HepG2 (cell line): ENCODE data around the gene ZNF697. TPM values are rescaled to one million over a fixed set of nuclear protein-coding genes. Genes with fewer than 3 reads are reported as not detected.

Experiments used
- CBFB ChIP-seq: sonication (generic); formaldehyde crosslinking; IDR thresholded peaks from 2 replicates; pipeline ENCODE4 v1.4.0; 2020; ENCODE audit warnings: missing genetic modification reagents
- FLYWCH1 ChIP-seq: sonication (generic); formaldehyde crosslinking; IDR thresholded peaks from 2 replicates; pipeline ENCODE4 v1.8.1; 2023; ENCODE audit warnings: mild to moderate bottlenecking, missing genetic modification reagents
- GABPA ChIP-seq, 2 experiments: IDR thresholded peaks; 2 replicates each; pipeline ENCODE4 v1.6.1; 2011 to 2016; ENCODE audit warnings: low read depth in 2 of 2, low read length in 1 of 2, missing biosample characterization in 1 of 2, missing genetic modification characterization in 1 of 2
- MIER2 ChIP-seq: IDR thresholded peaks from 2 replicates; pipeline ENCODE4 v1.6.1; 2016; ENCODE audit warnings: missing biosample characterization, missing genetic modification reagents
- NCOA5 ChIP-seq: sonication (generic); formaldehyde crosslinking; IDR thresholded peaks from 2 replicates; pipeline ENCODE4 v1.4.0; 2020; ENCODE audit warnings: missing genetic modification reagents
- RNF2 ChIP-seq: fragments of 450-650 bp; conservative IDR thresholded peaks from 2 replicates; pipeline ENCODE4 v1.6.1; 2016; ENCODE audit warnings: low read depth
- SAFB2 ChIP-seq: sonication (generic); formaldehyde crosslinking; IDR thresholded peaks from 2 replicates; pipeline ENCODE4 v1.5.1; 2020; ENCODE audit warnings: missing genetic modification reagents, low read depth, mild to moderate bottlenecking, borderline replicate concordance
- SIN3A ChIP-seq: IDR thresholded peaks from 2 replicates; pipeline ENCODE4 v1.6.1; 2011; ENCODE audit warnings: low read depth, mild to moderate bottlenecking, control low read depth, low read length, borderline replicate concordance
- SP1 ChIP-seq, 2 experiments: fragments of 450-650 bp in 1 of 2; sonication (generic) in 1 of 2; formaldehyde crosslinking in 1 of 2; IDR thresholded peaks; 2 replicates each; pipeline versions ENCODE4 v1.4.0 to v1.6.1; 2016 to 2020; ENCODE audit warnings: missing genetic modification reagents in 1 of 2
- SP140L ChIP-seq: sonication (generic); formaldehyde crosslinking; IDR thresholded peaks from 2 replicates; pipeline ENCODE4 v1.4.0; 2020; ENCODE audit warnings: missing genetic modification reagents, borderline replicate concordance
- SP5 ChIP-seq: IDR thresholded peaks from 2 replicates; pipeline ENCODE4 v1.6.1; 2016; ENCODE audit warnings: low read depth, borderline replicate concordance
- SRSF1 ChIP-seq: fragments of 200-400 bp; formaldehyde crosslinking; optimal IDR thresholded peaks from 2 replicates; pipeline ENCODE3; 2017; ENCODE audit warnings: mild to moderate bottlenecking, low read depth, low read length, moderate library complexity
- TBP ChIP-seq: sonication (generic); formaldehyde crosslinking; IDR thresholded peaks from 2 replicates; pipeline ENCODE4 v1.5.0; 2020; ENCODE audit warnings: missing genetic modification reagents
- XRCC5 ChIP-seq: fragments of 200-400 bp; formaldehyde crosslinking; optimal IDR thresholded peaks from 2 replicates; pipeline ENCODE3; 2017; ENCODE audit warnings: mild to moderate bottlenecking, low read length
- ZNF230 ChIP-seq: sonication (generic); formaldehyde crosslinking; IDR thresholded peaks from 2 replicates; pipeline ENCODE4 v1.4.0; 2020; ENCODE audit warnings: mild to moderate bottlenecking, missing genetic modification reagents
- ZNF333 ChIP-seq: sonication (generic); formaldehyde crosslinking; IDR thresholded peaks from 2 replicates; pipeline ENCODE4 v1.4.0; 2020; ENCODE audit warnings: mild to moderate bottlenecking, missing genetic modification reagents, borderline replicate concordance
- ZNF337 ChIP-seq: sonication (generic); formaldehyde crosslinking; IDR thresholded peaks from 2 replicates; pipeline ENCODE4 v1.5.1; 2020; ENCODE audit warnings: missing genetic modification reagents, low read depth, mild to moderate bottlenecking, borderline replicate concordance
- ZNF451 ChIP-seq: sonication (generic); formaldehyde crosslinking; IDR thresholded peaks from 2 replicates; pipeline ENCODE4 v1.5.0; 2020; ENCODE audit warnings: mild to moderate bottlenecking, missing genetic modification reagents
- ZNF569 ChIP-seq: sonication (generic); formaldehyde crosslinking; IDR thresholded peaks from 2 replicates; pipeline ENCODE4 v1.5.0; 2020; ENCODE audit warnings: mild to moderate bottlenecking, missing genetic modification reagents, moderate library complexity, borderline replicate concordance
- ZNF792 ChIP-seq: IDR thresholded peaks from 2 replicates; pipeline ENCODE4 v1.6.1; 2016
- ZSCAN21 ChIP-seq: sonication (generic); formaldehyde crosslinking; IDR thresholded peaks from 2 replicates; pipeline ENCODE4 v1.8.0; 2022; ENCODE audit warnings: mild to moderate bottlenecking, missing genetic modification reagents, moderate library complexity, borderline replicate concordance
- polyA plus RNA-seq, 8 experiments: library from polyadenylated mRNA; depleted of rRNA in 3 of 8; stranded (reverse) in 7 of 8; unstranded in 1 of 8; fragments of >200 nt; fragmentation: Illumina TruSeq in 4 of 8; extraction: Trizol in 4 of 8; gene quantifications; 2 replicates each; pipeline versions ENCODE4 v1.2.1 to v1.2.3, GENCODE V29; 2011 to 2016; ENCODE audit warnings: low read depth in 4 of 8, missing spikeins in 1 of 8, mixed read lengths in 1 of 8; ENCODE audit not compliant: insufficient read depth in 1 of 8
- total RNA-seq, 5 experiments: library from RNA; depleted of rRNA; stranded (reverse); fragments of >200 nt; fragmentation: Illumina TruSeq; extraction: Trizol; gene quantifications; 2 replicates each; pipeline ENCODE4 v1.2.3, GENCODE V29; 2016; ENCODE audit warnings: low read depth in 1 of 5
- TF ChIP-seq, protein P1 (sequence below): sonication (generic); formaldehyde crosslinking; IDR thresholded peaks from 2 replicates; pipeline ENCODE4 v1.4.0; 2020; ENCODE audit warnings: mild to moderate bottlenecking, missing genetic modification reagents
- TF ChIP-seq, protein P2 (sequence below): sonication (generic); formaldehyde crosslinking; IDR thresholded peaks from 2 replicates; pipeline ENCODE4 v1.5.0; 2020; ENCODE audit warnings: mild to moderate bottlenecking, missing genetic modification reagents, borderline replicate concordance
- TF ChIP-seq, protein P3 (sequence below): sonication (generic); formaldehyde crosslinking; IDR thresholded peaks from 2 replicates; pipeline ENCODE4 v1.5.0; 2020; ENCODE audit warnings: missing genetic modification reagents

ZNF697 gene
- total and polyA plus RNA-seq, 2 of the 13 experiments (the other 11 are each of a cell fraction or from before 2014, with no cell fraction given): 2.3 to 7.1 TPM

DNA sequence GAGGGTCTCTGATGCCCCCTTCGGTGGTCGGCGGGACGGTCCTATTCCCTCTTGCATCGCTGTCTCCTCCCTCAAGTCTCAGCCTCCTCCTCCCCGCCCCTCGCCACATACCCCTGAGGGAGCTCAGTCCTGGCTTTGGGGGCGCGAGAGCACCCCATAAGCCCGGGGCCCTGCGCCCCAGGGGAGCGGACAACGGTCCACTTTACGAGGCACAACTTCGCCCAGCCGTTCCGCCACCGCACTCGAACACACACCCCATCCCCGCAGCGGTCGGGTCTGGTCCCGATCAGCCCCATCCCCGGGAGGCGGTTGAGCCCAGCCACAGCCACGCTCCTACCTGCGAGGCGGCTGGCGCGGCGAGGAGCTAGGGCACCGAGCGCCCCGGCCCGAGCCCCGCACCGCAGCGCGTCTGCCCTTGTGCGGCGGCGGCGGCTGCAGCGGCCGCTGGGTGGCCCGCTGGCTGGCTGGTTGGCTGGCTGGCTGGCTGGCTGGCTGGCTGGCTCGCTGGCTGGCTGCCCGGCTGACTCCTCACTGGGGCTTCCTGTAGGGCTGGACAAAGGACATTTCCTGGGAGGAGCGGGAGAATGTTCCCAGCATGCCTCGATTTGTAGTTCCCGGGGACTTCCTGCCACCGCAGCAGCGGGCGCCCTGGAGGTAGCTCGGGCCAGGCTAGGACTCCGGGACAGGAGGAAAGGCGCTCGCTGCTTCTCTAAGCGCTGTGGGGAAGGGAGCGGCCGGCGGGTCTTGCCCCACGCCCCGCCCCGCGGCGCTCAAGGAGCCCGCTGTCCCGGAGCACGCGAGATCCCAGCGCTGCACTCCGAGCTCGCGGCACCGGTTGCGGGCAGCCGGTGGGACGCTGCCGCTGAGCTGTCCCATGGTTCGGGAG, at the start of gene ZNF697 (continued):
- TF ChIP-seq, protein P1, sequence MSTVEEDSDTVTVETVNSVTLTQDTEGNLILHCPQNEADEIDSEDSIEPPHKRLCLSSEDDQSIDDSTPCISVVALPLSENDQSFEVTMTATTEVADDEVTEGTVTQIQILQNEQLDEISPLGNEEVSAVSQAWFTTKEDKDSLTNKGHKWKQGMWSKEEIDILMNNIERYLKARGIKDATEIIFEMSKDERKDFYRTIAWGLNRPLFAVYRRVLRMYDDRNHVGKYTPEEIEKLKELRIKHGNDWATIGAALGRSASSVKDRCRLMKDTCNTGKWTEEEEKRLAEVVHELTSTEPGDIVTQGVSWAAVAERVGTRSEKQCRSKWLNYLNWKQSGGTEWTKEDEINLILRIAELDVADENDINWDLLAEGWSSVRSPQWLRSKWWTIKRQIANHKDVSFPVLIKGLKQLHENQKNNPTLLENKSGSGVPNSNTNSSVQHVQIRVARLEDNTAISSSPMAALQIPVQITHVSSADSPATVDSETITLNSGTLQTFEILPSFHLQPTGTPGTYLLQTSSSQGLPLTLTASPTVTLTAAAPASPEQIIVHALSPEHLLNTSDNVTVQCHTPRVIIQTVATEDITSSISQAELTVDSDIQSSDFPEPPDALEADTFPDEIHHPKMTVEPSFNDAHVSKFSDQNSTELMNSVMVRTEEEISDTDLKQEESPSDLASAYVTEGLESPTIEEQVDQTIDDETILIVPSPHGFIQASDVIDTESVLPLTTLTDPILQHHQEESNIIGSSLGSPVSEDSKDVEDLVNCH (CRISPR knock-in tag): no peak
- no peak; the same call in 1 of the 2 replicates for TF ChIP-seq ZNF333 (CRISPR knock-in tag)
- no peak for TF ChIP-seq ZNF569 (CRISPR knock-in tag)
- no peak for TF ChIP-seq ZNF337 (CRISPR knock-in tag)
- TF ChIP-seq NCOA5: no peak
- peak; percentile 58; the same call in 1 of the 2 replicates for TF ChIP-seq CBFB (CRISPR knock-in tag)
- TF ChIP-seq ZNF230 (CRISPR knock-in tag): peak; percentile 56; the same call in 1 of the 2 replicates
- TF ChIP-seq ZNF451 (CRISPR knock-in tag): peak; percentile 74
- TF ChIP-seq, protein P2, sequence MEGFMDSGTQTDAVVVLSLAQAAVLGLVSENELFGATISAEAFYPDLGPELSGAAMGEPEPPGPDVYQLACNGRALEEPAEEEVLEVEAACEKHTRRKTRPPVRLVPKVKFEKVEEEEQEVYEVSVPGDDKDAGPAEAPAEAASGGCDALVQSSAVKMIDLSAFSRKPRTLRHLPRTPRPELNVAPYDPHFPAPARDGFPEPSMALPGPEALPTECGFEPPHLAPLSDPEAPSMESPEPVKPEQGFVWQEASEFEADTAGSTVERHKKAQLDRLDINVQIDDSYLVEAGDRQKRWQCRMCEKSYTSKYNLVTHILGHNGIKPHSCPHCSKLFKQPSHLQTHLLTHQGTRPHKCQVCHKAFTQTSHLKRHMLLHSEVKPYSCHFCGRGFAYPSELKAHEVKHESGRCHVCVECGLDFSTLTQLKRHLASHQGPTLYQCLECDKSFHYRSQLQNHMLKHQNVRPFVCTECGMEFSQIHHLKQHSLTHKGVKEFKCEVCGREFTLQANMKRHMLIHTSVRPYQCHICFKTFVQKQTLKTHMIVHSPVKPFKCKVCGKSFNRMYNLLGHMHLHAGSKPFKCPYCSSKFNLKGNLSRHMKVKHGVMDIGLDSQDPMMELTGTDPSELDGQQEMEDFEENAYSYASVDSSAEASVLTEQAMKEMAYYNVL: no peak
- no peak for TF ChIP-seq XRCC5
- TF ChIP-seq RNF2: 0 out of 2 replicates have a peak, but pooled peaks have one; percentile 32
- TF ChIP-seq ZSCAN21 (CRISPR knock-in tag): no peak
- TF ChIP-seq ZNF792 (CRISPR knock-in tag): peak; percentile 37; the same call in 1 of the 2 replicates
- TF ChIP-seq SP1 (IDR thresholded peaks at IDR 0.05): no peak
- no peak; the same call in 1 of the 2 replicates for TF ChIP-seq SP1 (CRISPR knock-in tag; IDR thresholded peaks at IDR 0.05)
- TF ChIP-seq GABPA (IDR thresholded peaks at IDR 0.05; ENCODE audit: low read depth, low read length): peak; percentile 77
- TF ChIP-seq GABPA (CRISPR knock-in tag; IDR thresholded peaks at IDR 0.05; ENCODE audit: low read depth): peak; percentile 93
- TF ChIP-seq SRSF1: no peak
- TF ChIP-seq SAFB2 (CRISPR knock-in tag): no peak
- TF ChIP-seq TBP (CRISPR knock-in tag): 0 out of 2 replicates have a peak, but pooled peaks have one; percentile 58
- no peak for TF ChIP-seq FLYWCH1 (CRISPR knock-in tag)
- no peak for TF ChIP-seq MIER2
- TF ChIP-seq SP5 (CRISPR knock-in tag): no peak
- TF ChIP-seq SIN3A: 0 out of 2 replicates have a peak, but pooled peaks have one; percentile 27
- no peak for TF ChIP-seq SP140L (CRISPR knock-in tag)
- TF ChIP-seq, protein P3, sequence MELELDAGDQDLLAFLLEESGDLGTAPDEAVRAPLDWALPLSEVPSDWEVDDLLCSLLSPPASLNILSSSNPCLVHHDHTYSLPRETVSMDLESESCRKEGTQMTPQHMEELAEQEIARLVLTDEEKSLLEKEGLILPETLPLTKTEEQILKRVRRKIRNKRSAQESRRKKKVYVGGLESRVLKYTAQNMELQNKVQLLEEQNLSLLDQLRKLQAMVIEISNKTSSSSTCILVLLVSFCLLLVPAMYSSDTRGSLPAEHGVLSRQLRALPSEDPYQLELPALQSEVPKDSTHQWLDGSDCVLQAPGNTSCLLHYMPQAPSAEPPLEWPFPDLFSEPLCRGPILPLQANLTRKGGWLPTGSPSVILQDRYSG (CRISPR knock-in tag): no peak
